Measurements from ENCODE around the gene LRRC3.

- no peak for TF ChIP-seq FOXM1 (IDR thresholded peaks at IDR 0.05; ENCODE audit: borderline replicate concordance)
- no peak for TF ChIP-seq TARDBP (IDR thresholded peaks at IDR 0.05)
- no peak for TF ChIP-seq SUZ12 (IDR thresholded peaks at IDR 0.05)
- TF ChIP-seq SP1 (IDR thresholded peaks at IDR 0.05) = no peak
- no peak for TF ChIP-seq ELF4 (IDR thresholded peaks at IDR 0.05)
- no peak for TF ChIP-seq NFRKB (IDR thresholded peaks at IDR 0.05)
- no peak for TF ChIP-seq FOXK2 (IDR thresholded peaks at IDR 0.05)
Measured at GRCh38 chr21:44478801-44479167, 23.5 kb downstream of the LRRC3 start.
